Lung (tissue), 12 donors: ENCODE data around the gene SLCO3A1. TPM values are rescaled to one million over a fixed set of nuclear protein-coding genes. Genes with fewer than 3 reads are reported as not detected.
A peak's percentile ranks its signal among the peaks of the same experiment; 100 is the strongest.

Experiments
- ATAC-seq: fragments of 200-7000 bp; cut with Tn5 transposase; one replicate; pipeline ENCODE4 v1.9.1; 2020; ENCODE audit warnings: moderate number of reproducible peaks; ENCODE audit not compliant: insufficient read depth, low FRiP score
- DNase-seq, 3 donors: peaks; one replicate each; pipeline ENCODE4 v3.0.0-alpha.2; 2013 to 2017
- H3K27ac ChIP-seq, 2 donors: one replicate each; pipeline ENCODE4 v1.5.1; 2013; ENCODE audit warnings: mild to moderate bottlenecking in 2 of 2, moderate library complexity in 2 of 2, control low read depth in 1 of 2, inconsistent platforms in 1 of 2, low read depth in 1 of 2, low read length in 1 of 2
- H3K27me3 ChIP-seq, 3 donors: one replicate each; pipeline ENCODE4 v1.5.1; 2013; ENCODE audit warnings: low read length in 2 of 3; ENCODE audit not compliant: control insufficient read depth in 3 of 3, insufficient read depth in 3 of 3
- H3K36me3 ChIP-seq, 4 donors: one replicate each; pipeline ENCODE4 v1.5.1; 2013; ENCODE audit warnings: low read length in 4 of 4, mild to moderate bottlenecking in 1 of 4, moderate library complexity in 1 of 4; ENCODE audit not compliant: control insufficient read depth in 4 of 4, insufficient read depth in 4 of 4
- H3K4me1 ChIP-seq, 5 donors: one replicate each; pipeline ENCODE4 v1.5.1; 2013; ENCODE audit warnings: low read length in 5 of 5, mild to moderate bottlenecking in 2 of 5, moderate library complexity in 1 of 5; ENCODE audit not compliant: control insufficient read depth in 5 of 5, insufficient read depth in 5 of 5
- H3K4me3 ChIP-seq: one replicate; pipeline ENCODE4 v1.5.1; 2013; ENCODE audit warnings: mild to moderate bottlenecking, control low read depth, moderate library complexity
- H3K9ac ChIP-seq, 2 donors: one replicate each; pipeline ENCODE4 v1.5.1; 2013; ENCODE audit warnings: low read length in 2 of 2, control low read depth in 1 of 2; ENCODE audit not compliant: insufficient read depth in 1 of 2
- H3K9me3 ChIP-seq, 4 donors: one replicate each; pipeline ENCODE4 v1.5.1; 2013; ENCODE audit warnings: low read length in 3 of 4, mild to moderate bottlenecking in 1 of 4, moderate library complexity in 1 of 4; ENCODE audit not compliant: control insufficient read depth in 4 of 4, insufficient read depth in 3 of 4
- WGBS, 2 donors: extraction: QIAGEN DNeasy Blood & Tissue Kit; methylation state at CpG; one replicate each; pipeline ENCODE4 v1.1.7; 2013; 5-methylcytosine and 5-hydroxymethylcytosine counted together
- polyA plus RNA-seq, 2 donors: library from polyadenylated mRNA; stranded (reverse); fragments of 200-250 nt; gene quantifications; one replicate each; pipeline ENCODE4 v1.2.1, GENCODE V29; 2013
- total RNA-seq, 2 donors: library from RNA; depleted of rRNA in 1 of 2; stranded (reverse); fragments of >200 nt in 1 of 2; gene quantifications; one replicate each; pipeline ENCODE4 v1.2.1, GENCODE V29; 2014 to 2021
- TF ChIP-seq, protein P1 (sequence below): IDR thresholded peaks from 2 replicates; pipeline ENCODE4 v1.5.1; 2012; ENCODE audit warnings: mild to moderate bottlenecking; ENCODE audit errors: control extremely low read depth, extremely low read depth
- donor health status: control.
- donor health status: control.
- donor health status: Bipolar disorder and iron deficiency.
- donor health status: healthy.
- donor health status: DM: yes; HTN: yes; CAD: no.

Gene SLCO3A1
- total and polyA plus RNA-seq, 4 donors = 20.5 to 56.3 (median 33.5) TPM

DNA sequence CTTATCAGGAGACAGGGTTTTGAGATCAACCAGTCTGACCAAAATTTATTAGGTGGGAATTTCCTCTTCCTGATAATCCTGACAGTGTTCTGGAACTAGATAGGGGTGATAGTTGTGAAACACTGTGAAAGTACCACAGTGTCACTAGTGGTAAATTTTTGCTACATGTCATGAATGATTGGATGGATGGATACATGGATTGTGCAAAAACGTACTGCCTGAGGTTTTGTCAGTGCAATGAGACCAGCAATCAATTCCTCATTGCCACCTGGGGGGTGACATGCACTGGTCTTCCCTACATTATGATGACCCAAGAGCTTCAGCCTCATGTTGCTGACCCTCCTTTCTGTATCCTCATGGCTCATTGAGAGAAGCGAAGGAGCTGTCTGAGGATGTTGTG is 123.5 kb downstream of the SLCO3A1 start:
- no peaks in the 10 kb centered on the region for H3K9me3 ChIP-seq
- H3K27me3 ChIP-seq = no peaks in the 10 kb centered on the region
- TF ChIP-seq, protein P1, sequence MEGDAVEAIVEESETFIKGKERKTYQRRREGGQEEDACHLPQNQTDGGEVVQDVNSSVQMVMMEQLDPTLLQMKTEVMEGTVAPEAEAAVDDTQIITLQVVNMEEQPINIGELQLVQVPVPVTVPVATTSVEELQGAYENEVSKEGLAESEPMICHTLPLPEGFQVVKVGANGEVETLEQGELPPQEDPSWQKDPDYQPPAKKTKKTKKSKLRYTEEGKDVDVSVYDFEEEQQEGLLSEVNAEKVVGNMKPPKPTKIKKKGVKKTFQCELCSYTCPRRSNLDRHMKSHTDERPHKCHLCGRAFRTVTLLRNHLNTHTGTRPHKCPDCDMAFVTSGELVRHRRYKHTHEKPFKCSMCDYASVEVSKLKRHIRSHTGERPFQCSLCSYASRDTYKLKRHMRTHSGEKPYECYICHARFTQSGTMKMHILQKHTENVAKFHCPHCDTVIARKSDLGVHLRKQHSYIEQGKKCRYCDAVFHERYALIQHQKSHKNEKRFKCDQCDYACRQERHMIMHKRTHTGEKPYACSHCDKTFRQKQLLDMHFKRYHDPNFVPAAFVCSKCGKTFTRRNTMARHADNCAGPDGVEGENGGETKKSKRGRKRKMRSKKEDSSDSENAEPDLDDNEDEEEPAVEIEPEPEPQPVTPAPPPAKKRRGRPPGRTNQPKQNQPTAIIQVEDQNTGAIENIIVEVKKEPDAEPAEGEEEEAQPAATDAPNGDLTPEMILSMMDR = no peak
- H3K9ac ChIP-seq = no peak overlapping the region
- H3K27ac ChIP-seq = no peak overlapping the region
- no peaks in the 10 kb centered on the region for H3K36me3 ChIP-seq
- DNase-seq (no peak), ATAC-seq (no peak)
- WGBS, 2 donors = 86 to 87% methylated on average over 2 of the region's 2 CpGs
- no peak overlapping the region for H3K4me3 ChIP-seq
- peaks cover 0 to 34% (median 4%) of the 10 kb centered on the region in 5 donors for H3K4me1 ChIP-seq

DNA sequence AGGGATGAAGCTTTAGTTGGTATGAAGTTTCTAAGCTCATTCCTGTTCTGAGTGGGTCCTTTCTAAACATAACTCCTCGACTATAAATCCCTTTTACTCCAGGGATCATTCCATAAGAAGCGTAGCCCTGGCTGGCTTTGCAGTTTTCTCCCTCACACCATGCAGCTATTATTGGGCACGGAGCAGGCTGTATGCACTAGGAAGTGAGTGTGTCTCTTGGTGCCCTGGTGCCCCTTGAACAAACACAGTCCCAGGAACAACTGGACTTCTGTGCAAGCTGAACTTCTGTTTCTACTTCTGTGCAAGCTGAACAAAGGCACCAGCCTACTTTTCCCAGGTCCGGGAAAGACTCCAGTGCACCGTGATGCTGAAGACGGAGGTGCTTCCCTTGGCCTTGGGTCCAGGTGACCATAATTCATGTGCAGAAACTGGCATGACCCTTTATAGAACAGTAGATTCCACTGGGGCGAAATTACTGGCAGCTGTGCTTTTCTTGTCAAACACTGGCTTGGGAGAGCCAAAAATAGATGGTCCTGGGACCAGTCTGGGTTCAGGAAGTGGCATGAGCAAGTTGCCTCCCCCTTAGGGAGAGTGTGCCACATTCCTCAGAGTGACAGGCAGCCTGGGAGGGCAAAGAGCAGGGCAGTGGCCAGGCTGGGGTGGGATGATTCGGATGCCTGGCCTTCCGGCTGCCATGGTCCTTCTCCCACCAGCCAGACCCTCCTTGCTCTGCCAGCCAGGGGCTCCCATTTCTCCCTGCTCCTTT is 127.2 kb downstream of the SLCO3A1 start:
- peak overlapping the region in 1 of 2 donors; percentile 76 for H3K27ac ChIP-seq
- no peak for ATAC-seq
- TF ChIP-seq, protein P1 = no peak

DNA sequence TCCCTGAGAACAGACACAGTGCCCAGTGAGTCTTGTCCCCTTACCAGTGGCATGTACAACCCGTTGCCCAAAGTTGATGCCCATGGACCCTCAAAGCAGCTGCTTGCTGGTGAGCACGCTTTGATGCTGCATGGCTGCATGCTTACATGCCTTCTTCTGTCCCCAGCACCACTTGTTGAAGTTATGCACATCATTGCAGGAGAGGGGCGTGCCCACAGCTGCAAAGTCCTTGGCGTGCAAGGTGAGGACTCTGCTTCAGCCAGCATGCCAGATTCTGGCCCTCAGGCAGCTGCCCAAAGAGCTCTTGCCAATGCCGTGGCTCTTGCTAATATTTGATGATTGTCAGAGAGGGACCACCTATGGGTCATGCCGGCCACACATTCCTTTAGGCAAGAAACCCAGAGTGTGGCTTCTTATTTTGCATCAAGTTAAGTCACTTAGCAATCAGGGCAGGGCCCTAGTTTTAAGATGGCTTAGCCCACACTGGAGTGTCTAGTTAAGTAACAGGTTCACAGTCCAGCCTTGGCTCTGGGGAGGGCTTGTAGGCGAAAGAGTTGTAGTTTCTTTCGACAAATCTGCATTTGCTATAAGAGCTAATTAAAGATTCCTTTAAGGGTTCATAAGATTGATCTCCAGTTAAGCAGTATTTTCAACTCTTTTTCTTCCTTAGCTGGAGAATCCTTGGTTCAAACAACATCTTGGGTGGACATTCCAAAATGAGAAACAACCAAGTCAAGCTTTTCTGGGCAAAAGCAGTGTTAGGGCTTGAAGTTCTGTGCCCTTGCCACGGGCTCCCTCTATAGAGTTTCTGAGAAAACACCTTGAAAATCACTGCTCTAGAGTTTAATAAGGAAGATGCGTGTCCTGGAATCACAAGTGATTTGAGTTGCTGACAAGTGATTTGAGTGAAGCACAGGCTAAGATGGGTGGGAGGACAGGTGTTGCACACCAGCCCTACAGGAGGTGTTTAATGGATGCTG is 128.6 kb downstream of the SLCO3A1 start:
- DNase-seq = no peak
- Histone ChIP-seq H3K27ac (no peak overlapping the region), H3K27me3 (no peaks in the 10 kb centered on the region), H3K9ac (no peak overlapping the region), H3K4me3 (no peak overlapping the region), H3K36me3 (no peaks in the 10 kb centered on the region), H3K4me1 (peaks cover 0 to 17% (median 2%) of the 10 kb centered on the region in 5 donors), H3K9me3 (no peaks in the 10 kb centered on the region)
- ATAC-seq = no peak
- WGBS, 2 donors = 91 to 94% methylated on average over 10 of the region's 10 CpGs
- TF ChIP-seq, protein P1 = no peak

More for the DNA sequence above, 127.2 kb downstream of the SLCO3A1 start:
- Histone ChIP-seq H3K36me3 (no peaks in the 10 kb centered on the region), H3K4me3 (no peak overlapping the region), H3K9ac (no peak overlapping the region), H3K9me3 (no peaks in the 10 kb centered on the region), H3K27me3 (no peaks in the 10 kb centered on the region), H3K4me1 (peaks cover 0 to 17% (median 4%) of the 10 kb centered on the region in 5 donors)
- WGBS, 2 donors = 87 to 88% methylated on average over 9 of the region's 9 CpGs
- DNase-seq = no peak
